Ishikawa (cell line): ENCODE results near the gene ZNRF4.

Experiments used
- CEBPB ChIP-seq: IDR thresholded peaks from 2 replicates; pipeline ENCODE4 v1.6.1; 2012
- CREB1 ChIP-seq: IDR thresholded peaks from 2 replicates; pipeline ENCODE4 v1.6.1; 2012; ENCODE audit warnings: low read depth
- EGR1 ChIP-seq: IDR thresholded peaks from 2 replicates; pipeline ENCODE4 v1.6.1; 2012
- EP300 ChIP-seq: IDR thresholded peaks from 2 replicates; pipeline ENCODE4 v1.6.1; 2012; ENCODE audit warnings: borderline replicate concordance
- FOXM1 ChIP-seq: IDR thresholded peaks from 2 replicates; pipeline ENCODE4 v1.6.1; 2012; ENCODE audit warnings: low read depth, borderline replicate concordance
- MAX ChIP-seq: IDR thresholded peaks from 2 replicates; pipeline ENCODE4 v1.6.1; 2012
- NFIC ChIP-seq: IDR thresholded peaks from 2 replicates; pipeline ENCODE4 v1.6.1; 2012
- RAD21 ChIP-seq: IDR thresholded peaks from 2 replicates; pipeline ENCODE4 v1.6.1; 2012; ENCODE audit warnings: low read depth
- REST ChIP-seq: IDR thresholded peaks from 2 replicates; pipeline ENCODE4 v1.6.1; 2012; ENCODE audit warnings: low read depth, mild to moderate bottlenecking
- TAF1 ChIP-seq: IDR thresholded peaks from 2 replicates; pipeline ENCODE4 v1.6.1; 2012; ENCODE audit warnings: low read depth, mild to moderate bottlenecking
- TCF12 ChIP-seq: IDR thresholded peaks from 2 replicates; pipeline ENCODE4 v1.6.1; 2012; ENCODE audit warnings: low read depth
- TEAD4 ChIP-seq: IDR thresholded peaks from 2 replicates; pipeline ENCODE4 v1.6.1; 2012
- USF1 ChIP-seq: IDR thresholded peaks from 2 replicates; pipeline ENCODE4 v1.6.1; 2012
- YY1 ChIP-seq: IDR thresholded peaks from 2 replicates; pipeline ENCODE4 v1.6.1; 2012; ENCODE audit warnings: low read depth
- ZBTB7A ChIP-seq: IDR thresholded peaks from 2 replicates; pipeline ENCODE4 v1.6.1; 2012; ENCODE audit warnings: low read depth

The ZNRF4 gene

GRCh38 chr19:5430237-5430636 is 25.0 kb upstream of the ZNRF4 start:
- TF ChIP-seq TEAD4 (no peak), EP300 (no peak), YY1 (no peak)

- TF ChIP-seq USF1 (no peak), TAF1 (no peak), MAX (no peak), CREB1 (no peak), FOXM1 (no peak), RAD21 (no peak), NFIC (no peak), CEBPB (no peak), ZBTB7A (no peak), EP300 (no peak), TEAD4 (no peak), TCF12 (no peak), EGR1 (no peak)
These were observed 22.5 kb upstream of the ZNRF4 start for GRCh38 chr19:5432687-5433086.

GRCh38 chr19:5434351-5434917 is 20.8 kb upstream of the ZNRF4 start:
- TF ChIP-seq RAD21 (no peak), REST (no peak), TAF1 (no peak), YY1 (no peak), TCF12 (no peak), TEAD4 (no peak), NFIC (no peak), CEBPB (no peak), USF1 (no peak), CREB1 (no peak), EP300 (no peak), FOXM1 (no peak), ZBTB7A (no peak), EGR1 (no peak), MAX (no peak)

GRCh38 chr19:5434970-5435641 is 20.1 kb upstream of the ZNRF4 start:
- TF ChIP-seq NFIC (no peak), TAF1 (no peak), YY1 (no peak), RAD21 (no peak), CREB1 (no peak), USF1 (no peak), TEAD4 (no peak), MAX (no peak), REST (no peak), CEBPB (no peak)

GRCh38 chr19:5435642-5436017 is 19.6 kb upstream of the ZNRF4 start:
- no peak for TF ChIP-seq TEAD4
- no peak for TF ChIP-seq YY1
- no peak for TF ChIP-seq CEBPB
- TF ChIP-seq MAX, result no peak
- TF ChIP-seq NFIC, result no peak
- no peak for TF ChIP-seq CREB1
- TF ChIP-seq ZBTB7A, result no peak
- no peak for TF ChIP-seq USF1
- TF ChIP-seq TAF1, result no peak
- no peak for TF ChIP-seq EGR1
